ENCODE measurements around the gene NTM. TPM values are rescaled to one million over a fixed set of nuclear protein-coding genes. Genes with fewer than 3 reads are reported as not detected.

NTM gene
- total RNA-seq, 2 donors from 2014 or later = 1.7 to 3.6 TPM

DNA sequence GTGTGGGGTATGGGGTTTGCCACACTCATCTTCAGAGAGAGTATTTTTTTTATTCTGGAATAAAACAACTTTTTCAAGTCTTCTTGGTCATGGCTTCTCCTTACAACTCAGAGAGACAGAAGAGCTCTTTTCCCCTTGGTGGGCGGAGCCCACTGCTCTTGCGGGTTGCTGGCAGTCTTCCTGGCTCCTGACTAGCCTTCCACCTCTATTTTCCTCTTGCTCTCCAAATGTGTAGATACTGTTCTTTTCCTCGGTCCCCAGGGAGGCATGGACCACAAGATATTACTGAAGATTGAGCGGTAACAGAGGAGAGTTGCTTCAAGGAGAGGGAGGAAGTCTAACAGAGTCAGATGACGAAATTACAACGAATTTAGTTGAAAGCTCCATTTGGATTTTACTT lies 210.6 kb downstream of the NTM start:
- no peak overlapping the region for H3K27ac ChIP-seq (ENCODE audit: low read depth, low read length)

GRCh38 chr11:131582021-131582525 lies 211.7 kb downstream of the NTM start:
- H3K4me3 Mint-ChIP-seq = no peak overlapping the region
- no peak overlapping the region for H3K27ac ChIP-seq (ENCODE audit: low read depth, low read length)

More for the DNA sequence above, 210.6 kb downstream of the NTM start:
- no peaks in the 10 kb centered on the region for H3K27me3 Mint-ChIP-seq (ENCODE audit: insufficient read depth)
- no peak overlapping the region for H3K27ac Mint-ChIP-seq
- no peak overlapping the region for H3K4me3 ChIP-seq (ENCODE audit: low read length)
- peaks cover under 1% of the 10 kb centered on the region for H3K9me3 ChIP-seq (ENCODE audit: control insufficient read depth, low read length)
- 82 to 90% methylated on average over 4 to 6 of the region's 6 CpGs for WGBS, 2 experiments (ENCODE audit: insufficient coverage in 1 of 2, insufficient read length in 1 of 2)
- no peak overlapping the region for H3K4me3 Mint-ChIP-seq
- H3K9ac ChIP-seq (ENCODE audit: extremely low read depth, low read length, poor library complexity, severe bottlenecking) = no peak overlapping the region
- peaks cover 3% of the 10 kb centered on the region for H3K4me1 Mint-ChIP-seq
- TF ChIP-seq CTCF (conservative IDR thresholded peaks at IDR 0.05) = no peak
- no peaks in the 10 kb centered on the region for H3K4me1 ChIP-seq (ENCODE audit: control insufficient read depth, insufficient read depth, low read length)
- no peaks in the 10 kb centered on the region for H3K36me3 ChIP-seq (ENCODE audit: control insufficient read depth, insufficient read depth, low read length)
- DNase-seq = no peak
- no peaks in the 10 kb centered on the region for H3K36me3 Mint-ChIP-seq (ENCODE audit: low read depth)
- H3K9me3 Mint-ChIP-seq = no peaks in the 10 kb centered on the region
- no peaks in the 10 kb centered on the region for H3K27me3 ChIP-seq (ENCODE audit: control insufficient read depth, insufficient read depth, low read length, poor library complexity, severe bottlenecking)

GRCh38 chr11:131583421-131583820 lies 213.0 kb downstream of the NTM start:
- Histone ChIP-seq H3K27me3 (ENCODE audit: control insufficient read depth, insufficient read depth, low read length, poor library complexity, severe bottlenecking) (no peaks in the 10 kb centered on the region), H3K36me3 (ENCODE audit: control insufficient read depth, insufficient read depth, low read length) (no peaks in the 10 kb centered on the region), H3K9me3 (ENCODE audit: control insufficient read depth, low read length) (peaks cover 7% of the 10 kb centered on the region), H3K4me1 (ENCODE audit: control insufficient read depth, insufficient read depth, low read length) (no peaks in the 10 kb centered on the region), H3K4me3 (ENCODE audit: low read length) (no peak overlapping the region), H3K27ac (ENCODE audit: low read depth, low read length) (no peak overlapping the region), H3K9ac (ENCODE audit: extremely low read depth, low read length, poor library complexity, severe bottlenecking) (no peak overlapping the region)
- H3K27me3 Mint-ChIP-seq (ENCODE audit: insufficient read depth) = no peaks in the 10 kb centered on the region
- no peak overlapping the region for H3K27ac Mint-ChIP-seq
- H3K4me1 Mint-ChIP-seq = peaks cover 3% of the 10 kb centered on the region
- no peaks in the 10 kb centered on the region for H3K36me3 Mint-ChIP-seq (ENCODE audit: low read depth)
- WGBS, 2 experiments (ENCODE audit: insufficient coverage in 1 of 2, insufficient read length in 1 of 2) = 91 to 95% methylated on average over 4 to 5 of the region's 5 CpGs
- H3K4me3 Mint-ChIP-seq = no peak overlapping the region
- DNase-seq = no peak
- H3K9me3 Mint-ChIP-seq = no peaks in the 10 kb centered on the region
- TF ChIP-seq CTCF (conservative IDR thresholded peaks at IDR 0.05) = no peak

More at GRCh38 chr11:131582021-131582525, 211.7 kb downstream of the NTM start:
- 81 to 95% methylated on average over 8 to 12 of the region's 12 CpGs for WGBS, 2 experiments (ENCODE audit: insufficient coverage in 1 of 2, insufficient read length in 1 of 2)
- no peak for DNase-seq
- no peaks in the 10 kb centered on the region for H3K27me3 Mint-ChIP-seq (ENCODE audit: insufficient read depth)
- peaks cover 3% of the 10 kb centered on the region for H3K4me1 Mint-ChIP-seq
- Histone ChIP-seq H3K36me3 (ENCODE audit: control insufficient read depth, insufficient read depth, low read length) (no peaks in the 10 kb centered on the region), H3K4me3 (ENCODE audit: low read length) (no peak overlapping the region), H3K9me3 (ENCODE audit: control insufficient read depth, low read length) (peaks cover 7% of the 10 kb centered on the region), H3K27me3 (ENCODE audit: control insufficient read depth, insufficient read depth, low read length, poor library complexity, severe bottlenecking) (no peaks in the 10 kb centered on the region), H3K4me1 (ENCODE audit: control insufficient read depth, insufficient read depth, low read length) (no peaks in the 10 kb centered on the region), H3K9ac (ENCODE audit: extremely low read depth, low read length, poor library complexity, severe bottlenecking) (no peak overlapping the region)
- no peaks in the 10 kb centered on the region for H3K9me3 Mint-ChIP-seq
- no peak overlapping the region for H3K27ac Mint-ChIP-seq
- H3K36me3 Mint-ChIP-seq (ENCODE audit: low read depth) = no peaks in the 10 kb centered on the region
- TF ChIP-seq CTCF (conservative IDR thresholded peaks at IDR 0.05) = no peak
